HG02884 (cell line): ENCODE results near the gene FN3KRP.

Source experiments
- ATAC-seq: cut with Tn5 transposase; IDR thresholded peaks from one replicate; pipeline ENCODE4 v1.9.1; 2021; ENCODE audit warnings: mild to moderate bottlenecking, moderate library complexity; ENCODE audit not compliant: unreplicated experiment

Gene FN3KRP

GRCh38 chr17:82716203-82717010 lies at the start of gene FN3KRP:
Gene FN3KRP (plus strand): TSS chr17:82716706. CDS start chr17:82716756, 50 bp downstream.
- no peak for ATAC-seq

- ATAC-seq, result no peak
Observed at GRCh38 chr17:82666931-82667667, 49.4 kb upstream of the FN3KRP start.

- ATAC-seq, result no peak
Observed at GRCh38 chr17:82667668-82668000, 48.9 kb upstream of the FN3KRP start.

- no peak for ATAC-seq
Observed at GRCh38 chr17:82668024-82668630, 48.4 kb upstream of the FN3KRP start.

- no peak for ATAC-seq
Observed at GRCh38 chr17:82668631-82669099, 47.8 kb upstream of the FN3KRP start.

- no peak for ATAC-seq
Observed at GRCh38 chr17:82670661-82671450, 45.6 kb upstream of the FN3KRP start.

- no peak for ATAC-seq
Observed at GRCh38 chr17:82674656-82675475, 41.6 kb upstream of the FN3KRP start.

- ATAC-seq, result no peak
Observed at GRCh38 chr17:82675476-82676245, 40.8 kb upstream of the FN3KRP start.

- no peak for ATAC-seq
Observed at GRCh38 chr17:82677353-82677925, 39.1 kb upstream of the FN3KRP start.

- no peak for ATAC-seq
Observed at GRCh38 chr17:82678265-82678891, 38.1 kb upstream of the FN3KRP start.

GRCh38 chr17:82679586-82680465 lies 36.7 kb upstream of the FN3KRP start:
- ATAC-seq, result no peak

GRCh38 chr17:82681547-82681946 lies 35.0 kb upstream of the FN3KRP start:
- no peak for ATAC-seq

GRCh38 chr17:82683534-82683933 lies 33.0 kb upstream of the FN3KRP start:
- no peak for ATAC-seq

GRCh38 chr17:82684228-82684841 lies 32.2 kb upstream of the FN3KRP start:
- no peak for ATAC-seq

GRCh38 chr17:82685291-82685690 lies 31.2 kb upstream of the FN3KRP start:
- ATAC-seq, result no peak

- ATAC-seq, result no peak
Observed at GRCh38 chr17:82686366-82687324, 29.9 kb upstream of the FN3KRP start.
